GM15510 (cell line): ENCODE data around the gene FAM83D.

Source experiments
- POLR2A ChIP-seq: IDR thresholded peaks from 3 replicates; pipeline ENCODE4 v1.6.1; 2011; ENCODE audit warnings: borderline replicate concordance; ENCODE audit not compliant: insufficient read length; ENCODE audit errors: extremely low read depth

The FAM83D gene

GRCh38 chr20:38962044-38962927 is 36.1 kb downstream of the FAM83D start, which contains the start of gene DHX35:
DHX35 (plus strand) TSS chr20:38962344; CDS start chr20:38962368, 24 bp downstream.
- peak; percentile 75 for TF ChIP-seq POLR2A

- no peak for TF ChIP-seq POLR2A
These were observed 36.7 kb downstream of the FAM83D start for GRCh38 chr20:38962928-38963401.

GRCh38 chr20:38963745-38964144 is 37.5 kb downstream of the FAM83D start:
- TF ChIP-seq POLR2A = no peak

- TF ChIP-seq POLR2A = no peak
These were observed 39.0 kb downstream of the FAM83D start for GRCh38 chr20:38965264-38965663.

GRCh38 chr20:38968090-38968489 is 41.9 kb downstream of the FAM83D start:
- no peak for TF ChIP-seq POLR2A

- TF ChIP-seq POLR2A = no peak
These were observed 43.5 kb downstream of the FAM83D start for GRCh38 chr20:38969708-38970107.

- TF ChIP-seq POLR2A = no peak
These were observed 44.1 kb downstream of the FAM83D start for GRCh38 chr20:38970302-38970701.

- TF ChIP-seq POLR2A = no peak
These were observed 46.9 kb downstream of the FAM83D start for GRCh38 chr20:38973107-38973506.

- no peak for TF ChIP-seq POLR2A
These were observed 47.4 kb downstream of the FAM83D start for GRCh38 chr20:38973645-38974044.

- TF ChIP-seq POLR2A = no peak
These were observed 49.4 kb downstream of the FAM83D start for GRCh38 chr20:38975539-38976120.

- no peak for TF ChIP-seq POLR2A
These were observed 53.2 kb downstream of the FAM83D start for GRCh38 chr20:38979434-38979833.

GRCh38 chr20:38979842-38980241 is 53.6 kb downstream of the FAM83D start:
- TF ChIP-seq POLR2A = no peak

- no peak for TF ChIP-seq POLR2A
These were observed 56.1 kb downstream of the FAM83D start for GRCh38 chr20:38982291-38982690.

GRCh38 chr20:38985060-38985459 is 58.8 kb downstream of the FAM83D start:
- TF ChIP-seq POLR2A = no peak

GRCh38 chr20:38985603-38986170 is 59.5 kb downstream of the FAM83D start:
- TF ChIP-seq POLR2A = no peak
